IPS-18c (cell line): Measurements from ENCODE around the gene SLC7A10.

Experiments used
- H3K4me3 ChIP-seq: 2 replicates; pipeline ENCODE4 v1.7.0; 2013; ENCODE audit warnings: low read depth, mild to moderate bottlenecking, low read length, moderate library complexity; ENCODE audit not compliant: insufficient read depth
- H3K9me3 ChIP-seq: one replicate; pipeline ENCODE4 v1.6.1; 2013; ENCODE audit warnings: mild to moderate bottlenecking, low read length, moderate library complexity; ENCODE audit not compliant: control insufficient read depth, insufficient read depth

The SLC7A10 gene

GRCh38 chr19:33242911-33243310 lies 17.3 kb upstream of the SLC7A10 start:
- Histone ChIP-seq H3K4me3 (no peak overlapping the region), H3K9me3 (no peaks in the 10 kb centered on the region)

GRCh38 chr19:33242131-33242530 lies 16.5 kb upstream of the SLC7A10 start:
- H3K9me3 ChIP-seq = no peaks in the 10 kb centered on the region
- H3K4me3 ChIP-seq = no peak overlapping the region

GRCh38 chr19:33241530-33242101 lies 16.0 kb upstream of the SLC7A10 start:
- no peak overlapping the region for H3K4me3 ChIP-seq

GRCh38 chr19:33241091-33241529 lies 15.5 kb upstream of the SLC7A10 start:
- H3K9me3 ChIP-seq = no peaks in the 10 kb centered on the region
- H3K4me3 ChIP-seq = no peak overlapping the region

More at GRCh38 chr19:33241530-33242101, 16.0 kb upstream of the SLC7A10 start:
- no peaks in the 10 kb centered on the region for H3K9me3 ChIP-seq

GRCh38 chr19:33240181-33240771 lies 14.6 kb upstream of the SLC7A10 start:
- Histone ChIP-seq H3K9me3 (no peaks in the 10 kb centered on the region), H3K4me3 (no peak overlapping the region)

- Histone ChIP-seq H3K4me3 (no peak overlapping the region), H3K9me3 (no peaks in the 10 kb centered on the region)
These were observed 13.7 kb upstream of the SLC7A10 start for GRCh38 chr19:33239223-33239975.

- H3K9me3 ChIP-seq = no peaks in the 10 kb centered on the region
These were observed 13.0 kb upstream of the SLC7A10 start for GRCh38 chr19:33238481-33239149.

GRCh38 chr19:33236696-33237390 lies 11.2 kb upstream of the SLC7A10 start:
- H3K9me3 ChIP-seq = no peaks in the 10 kb centered on the region
- H3K4me3 ChIP-seq = no peak overlapping the region

More at GRCh38 chr19:33238481-33239149, 13.0 kb upstream of the SLC7A10 start:
- H3K4me3 ChIP-seq = no peak overlapping the region

GRCh38 chr19:33235996-33236350 lies 10.3 kb upstream of the SLC7A10 start:
- Histone ChIP-seq H3K4me3 (no peak overlapping the region), H3K9me3 (no peaks in the 10 kb centered on the region)

GRCh38 chr19:33235269-33235995 lies 9.8 kb upstream of the SLC7A10 start:
- Histone ChIP-seq H3K9me3 (no peaks in the 10 kb centered on the region), H3K4me3 (no peak overlapping the region)

- H3K4me3 ChIP-seq = no peak overlapping the region
- no peaks in the 10 kb centered on the region for H3K9me3 ChIP-seq
These were observed 9.1 kb upstream of the SLC7A10 start for GRCh38 chr19:33234736-33235135.

GRCh38 chr19:33234092-33234491 lies 8.4 kb upstream of the SLC7A10 start:
- Histone ChIP-seq H3K4me3 (no peak overlapping the region), H3K9me3 (no peaks in the 10 kb centered on the region)

- H3K4me3 ChIP-seq = no peak overlapping the region
- H3K9me3 ChIP-seq = no peaks in the 10 kb centered on the region
These were observed 7.6 kb upstream of the SLC7A10 start for GRCh38 chr19:33233056-33233873.

GRCh38 chr19:33232656-33233055 lies 7.0 kb upstream of the SLC7A10 start:
- H3K4me3 ChIP-seq = no peak overlapping the region
- no peaks in the 10 kb centered on the region for H3K9me3 ChIP-seq

GRCh38 chr19:33231511-33231910 lies 5.9 kb upstream of the SLC7A10 start:
- Histone ChIP-seq H3K4me3 (no peak overlapping the region), H3K9me3 (peaks cover 3% of the 10 kb centered on the region)

- Histone ChIP-seq H3K4me3 (no peak overlapping the region), H3K9me3 (peaks cover 3% of the 10 kb centered on the region)
These were observed 4.3 kb upstream of the SLC7A10 start for GRCh38 chr19:33229962-33230361.
